AML-193 (cell line): ENCODE measurements around the gene ANO9.
A peak's percentile ranks its signal among the peaks of the same experiment; 100 is the strongest.
"Not testable (repeated sequence)": the region's sequence is repeated elsewhere in the genome, so short reads cannot be mapped to it uniquely, and the experiment has no call there.

ENCODE experiments used
- DNase-seq, 2 experiments: peaks; one replicate each; lab custom pipeline; 2025; lab: John Stamatoyannopoulos, UW

The ANO9 gene

DNA sequence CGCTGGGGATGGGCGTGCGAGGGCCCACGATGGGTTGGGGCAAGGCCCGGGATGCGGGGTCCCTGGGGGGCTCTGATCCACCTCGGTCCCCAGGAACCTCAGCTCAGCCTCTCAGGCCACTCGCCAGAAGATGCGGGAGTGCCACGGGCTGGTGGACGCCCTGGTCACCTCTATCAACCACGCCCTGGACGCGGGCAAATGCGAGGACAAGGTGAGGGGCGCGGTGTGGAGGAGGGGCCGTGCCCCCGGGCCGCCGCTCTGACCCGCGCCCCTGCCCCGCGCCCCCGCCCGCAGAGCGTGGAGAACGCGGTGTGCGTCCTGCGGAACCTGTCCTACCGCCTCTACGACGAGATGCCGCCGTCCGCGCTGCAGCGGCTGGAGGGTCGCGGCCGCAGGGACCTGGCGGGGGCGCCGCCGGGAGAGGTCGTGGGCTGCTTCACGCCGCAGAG, 41.5 kb downstream of the ANO9 start:
- DNase-seq: no peak

DNA sequence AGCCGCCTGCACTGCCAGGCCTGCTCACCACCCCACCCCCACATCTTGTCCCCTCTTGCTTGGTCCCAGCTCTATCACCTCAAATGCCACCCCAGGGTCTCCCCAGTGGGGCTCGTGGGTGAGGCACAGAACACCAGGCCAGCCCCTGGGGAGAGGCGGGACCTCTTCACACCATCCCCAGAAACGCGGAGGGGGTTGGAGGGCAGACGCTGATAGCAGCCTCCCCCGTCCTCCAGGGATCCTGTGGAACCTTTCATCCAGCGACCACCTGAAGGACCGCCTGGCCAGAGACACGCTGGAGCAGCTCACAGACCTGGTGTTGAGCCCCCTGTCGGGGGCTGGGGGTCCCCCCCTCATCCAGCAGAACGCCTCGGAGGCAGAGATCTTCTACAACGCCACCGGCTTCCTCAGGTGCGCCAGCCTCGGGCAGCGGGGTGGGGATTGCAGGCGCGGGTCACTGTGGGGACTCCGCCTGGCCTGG, 42.0 kb downstream of the ANO9 start:
- DNase-seq: no peak

DNA sequence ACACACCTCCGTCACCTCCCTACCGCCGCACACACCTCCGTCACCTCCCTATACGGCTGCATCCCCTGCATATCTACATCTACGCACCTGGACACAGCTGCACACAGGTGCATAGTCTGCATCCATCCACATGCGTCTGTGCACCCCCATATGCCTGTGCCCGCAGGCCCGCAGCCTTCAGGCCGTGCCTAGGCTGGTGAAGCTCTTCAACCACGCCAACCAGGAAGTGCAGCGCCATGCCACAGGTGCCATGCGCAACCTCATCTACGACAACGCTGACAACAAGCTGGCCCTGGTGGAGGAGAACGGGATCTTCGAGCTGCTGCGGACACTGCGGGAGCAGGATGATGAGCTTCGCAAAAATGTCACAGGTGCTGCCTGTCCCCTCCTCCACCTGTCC, 43.0 kb downstream of the ANO9 start:
- DNase-seq: peak in 1 of 2 experiments; percentile 8

DNA sequence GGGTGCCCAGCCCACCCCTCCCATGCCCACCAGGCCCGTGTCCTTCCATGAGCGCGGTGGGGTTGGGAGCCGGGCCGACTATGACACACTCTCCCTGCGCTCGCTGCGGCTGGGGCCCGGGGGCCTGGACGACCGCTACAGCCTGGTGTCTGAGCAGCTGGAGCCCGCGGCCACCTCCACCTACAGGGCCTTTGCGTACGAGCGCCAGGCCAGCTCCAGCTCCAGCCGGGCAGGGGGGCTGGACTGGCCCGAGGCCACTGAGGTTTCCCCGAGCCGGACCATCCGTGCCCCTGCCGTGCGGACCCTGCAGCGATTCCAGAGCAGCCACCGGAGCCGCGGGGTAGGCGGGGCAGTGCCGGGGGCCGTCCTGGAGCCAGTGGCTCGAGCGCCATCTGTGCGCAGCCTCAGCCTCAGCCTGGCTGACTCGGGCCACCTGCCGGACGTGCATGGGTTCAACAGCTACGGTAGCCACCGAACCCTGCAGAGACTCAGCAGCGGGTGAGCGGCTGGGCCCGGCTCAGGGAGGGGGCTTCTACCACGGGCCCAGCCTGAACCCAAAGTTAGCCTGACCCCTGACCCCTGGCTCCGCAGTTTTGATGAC, 44.8 kb downstream of the ANO9 start:
- peak; percentile 53 to 69 for DNase-seq

DNA sequence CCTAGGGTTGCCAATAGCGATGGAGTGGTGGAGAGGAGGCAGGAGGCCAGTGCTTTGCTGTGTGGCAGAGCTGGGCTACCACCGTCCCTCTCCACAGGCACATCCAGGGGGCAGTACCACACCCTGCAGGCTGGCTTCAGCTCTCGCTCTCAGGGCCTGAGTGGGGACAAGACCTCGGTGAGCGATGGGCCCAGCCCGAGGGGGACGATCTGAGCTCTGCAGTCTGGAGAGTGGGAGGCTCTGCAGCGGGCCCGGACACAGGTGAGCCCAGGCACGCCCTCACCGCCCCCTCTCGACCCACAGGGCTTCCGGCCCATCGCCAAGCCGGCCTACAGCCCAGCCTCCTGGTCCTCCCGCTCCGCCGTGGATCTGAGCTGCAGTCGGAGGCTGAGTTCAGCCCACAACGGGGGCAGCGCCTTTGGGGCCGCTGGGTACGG, 45.3 kb downstream of the ANO9 start:
- peak; percentile 18 to 49 for DNase-seq

DNA sequence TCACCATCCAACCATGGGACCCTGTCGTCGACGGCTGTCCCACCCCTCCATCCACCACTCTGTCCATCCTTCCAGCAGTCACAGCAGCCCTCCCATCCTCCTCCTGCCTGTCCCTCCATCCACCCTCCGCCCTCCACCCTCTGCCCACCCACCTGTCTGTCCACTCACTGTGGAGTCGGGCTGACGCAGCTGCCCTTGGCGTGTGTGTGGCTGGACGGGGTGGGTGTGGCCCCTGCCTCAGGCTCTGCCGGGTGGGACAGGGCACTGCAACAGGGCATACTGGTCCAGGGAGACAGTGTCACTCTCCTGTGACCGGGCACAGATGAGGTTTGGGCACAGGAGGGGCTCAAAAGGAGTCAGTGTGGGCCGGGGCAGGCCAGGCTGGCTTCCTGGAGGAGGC, 45.9 kb downstream of the ANO9 start:
- DNase-seq: no peak

DNA sequence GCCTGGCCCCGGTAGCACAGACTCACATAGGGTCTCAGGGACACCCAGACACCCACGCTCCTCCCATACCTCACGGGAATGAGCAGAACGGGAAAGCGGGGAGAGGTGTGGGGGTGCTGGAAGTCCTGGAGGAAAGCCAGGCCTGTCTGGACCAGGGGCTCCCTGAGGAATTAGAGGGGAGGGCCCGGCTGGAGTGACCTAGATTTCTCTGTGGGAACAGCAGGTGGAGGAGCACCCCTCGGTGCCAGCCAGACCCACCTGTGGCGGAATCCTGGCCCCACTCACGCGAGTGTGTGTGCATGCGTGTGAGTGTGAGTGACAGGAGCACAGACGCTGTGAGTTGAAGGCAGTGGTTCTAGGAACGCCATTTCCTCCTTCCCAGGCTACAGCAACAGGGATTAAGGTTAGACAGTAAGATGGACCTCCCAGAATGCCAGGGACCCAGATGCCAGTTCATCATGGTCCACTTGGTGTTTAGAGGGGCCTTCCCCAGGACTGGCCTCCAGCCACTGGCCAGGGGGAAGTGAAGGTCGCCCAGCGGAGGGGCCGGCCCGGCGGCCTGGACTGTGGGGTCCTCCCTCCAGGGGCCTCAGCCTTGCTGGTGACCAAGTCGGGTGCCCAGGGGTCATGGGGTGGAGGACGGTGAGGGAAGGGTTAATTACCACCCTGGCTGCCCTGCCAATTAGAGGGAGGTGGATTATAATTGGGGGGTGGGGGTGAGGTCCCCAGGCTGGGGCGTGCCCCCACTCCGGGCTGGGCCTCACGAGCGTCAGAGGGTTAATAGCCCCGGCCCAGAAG, 46.8 kb downstream of the ANO9 start:
- DNase-seq: no peak

DNA sequence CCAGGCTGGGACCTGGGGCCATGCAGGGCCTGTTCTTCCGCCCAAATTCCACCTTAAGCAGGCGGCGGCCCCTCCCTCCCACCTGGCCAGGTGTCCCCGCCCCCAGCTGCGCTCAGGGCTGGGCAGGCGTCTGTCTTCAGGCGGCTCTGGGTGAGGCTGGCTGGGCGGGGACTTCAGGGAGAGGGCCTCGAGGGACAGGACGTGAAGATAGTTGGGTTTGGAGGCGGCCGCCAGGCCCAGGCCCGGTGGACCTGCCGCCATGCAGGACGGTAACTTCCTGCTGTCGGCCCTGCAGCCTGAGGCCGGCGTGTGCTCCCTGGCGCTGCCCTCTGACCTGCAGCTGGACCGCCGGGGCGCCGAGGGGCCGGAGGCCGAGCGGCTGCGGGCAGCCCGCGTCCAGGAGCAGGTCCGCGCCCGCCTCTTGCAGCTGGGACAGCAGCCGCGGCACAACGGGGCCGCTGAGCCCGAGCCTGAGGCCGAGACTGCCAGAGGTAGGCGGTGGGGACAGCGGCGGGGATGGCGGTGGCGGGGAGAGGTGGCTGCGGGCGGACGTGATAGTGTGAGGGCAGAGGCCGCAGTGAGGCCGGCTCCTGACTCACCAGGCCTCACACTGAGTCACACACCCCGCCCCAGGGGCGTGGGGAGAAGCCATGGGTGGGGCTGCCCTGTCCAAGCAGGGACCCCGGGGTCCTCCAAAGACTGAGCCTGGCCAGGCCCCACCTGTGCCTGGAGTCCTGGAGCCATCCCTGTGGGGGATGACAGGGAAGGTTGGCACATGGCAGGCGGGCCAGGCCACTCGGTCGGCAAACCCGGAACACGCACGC, 47.6 kb downstream of the ANO9 start, which contains the start of gene PKP3:
Gene PKP3, plus strand, starts transcription at position 176 of the 824 bp plus-strand sequence. Its CDS starts 84 bp downstream, at position 260.
- no peak for DNase-seq

DNA sequence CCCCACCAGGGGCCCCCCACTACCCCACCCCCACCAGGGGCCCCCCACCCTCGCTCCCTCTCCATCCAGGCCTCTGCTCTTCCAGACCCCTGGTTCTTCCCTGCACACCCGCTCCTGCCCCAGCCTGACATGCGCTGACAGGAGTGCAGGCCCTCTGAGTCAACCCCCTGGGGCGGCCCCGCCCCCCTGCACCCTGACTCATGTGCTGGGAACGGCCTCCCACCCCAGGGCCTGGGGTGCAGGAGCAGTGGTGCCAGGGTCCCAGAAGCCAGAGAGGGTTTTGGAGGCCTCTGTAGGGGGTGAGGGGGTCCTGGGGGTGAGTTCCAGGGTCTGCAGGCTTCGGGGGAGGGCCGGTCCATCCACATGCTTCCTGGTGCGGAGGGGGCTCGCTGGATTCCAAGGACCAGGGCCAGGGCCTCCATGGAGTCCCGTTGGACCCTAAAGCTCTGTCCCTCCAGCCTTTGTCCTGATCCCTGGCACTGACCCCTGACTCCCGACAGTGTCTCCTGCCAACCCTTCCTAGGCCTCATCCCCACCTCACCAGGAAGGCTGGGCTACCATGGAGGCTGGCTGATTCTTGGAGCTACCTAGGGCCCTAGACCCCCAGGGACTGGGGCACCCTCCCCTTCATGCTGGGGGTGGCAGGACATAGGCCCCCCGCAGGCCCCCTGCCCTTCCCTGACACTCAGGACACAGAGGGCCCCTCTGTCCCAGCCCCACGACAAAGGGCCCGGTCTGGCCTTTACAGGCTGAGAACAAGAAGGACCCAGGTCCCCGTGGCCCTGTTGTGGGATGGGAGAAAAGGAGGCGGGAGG, 48.4 kb downstream of the ANO9 start:
- DNase-seq: no peak

DNA sequence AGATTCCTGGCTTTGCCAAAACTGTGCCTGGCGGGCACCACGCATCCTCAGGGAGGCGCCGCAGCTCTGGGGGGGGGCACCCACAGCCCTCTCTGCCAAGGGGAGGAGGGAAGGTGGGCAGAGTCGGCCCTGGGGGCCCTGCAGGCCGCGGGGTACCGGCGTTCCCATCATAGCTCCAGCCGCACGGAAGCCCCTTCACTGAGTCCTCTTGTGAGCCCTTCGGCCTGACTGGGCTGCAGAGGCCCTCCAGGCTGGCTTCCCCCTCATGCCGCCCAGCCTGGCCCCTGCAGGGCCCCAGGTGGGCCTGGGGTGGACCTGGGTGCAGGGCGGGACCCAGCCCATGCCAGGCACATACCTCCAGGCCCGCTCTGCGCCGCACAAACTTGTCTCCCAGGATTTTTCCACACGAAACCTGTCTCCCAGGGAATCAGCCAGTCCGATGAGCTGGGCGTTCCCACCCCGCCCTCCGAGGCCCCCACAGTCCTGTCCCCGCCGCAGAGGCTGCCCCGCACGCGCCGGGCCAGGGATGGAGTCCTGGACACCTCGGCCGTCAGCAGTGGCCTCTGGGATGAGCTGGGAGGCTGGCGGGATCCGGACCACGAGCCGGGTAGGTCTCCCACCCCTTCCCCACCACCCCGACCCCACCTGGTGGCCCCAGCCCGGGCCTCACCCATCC, 49.6 kb downstream of the ANO9 start:
- no peak for DNase-seq

DNA sequence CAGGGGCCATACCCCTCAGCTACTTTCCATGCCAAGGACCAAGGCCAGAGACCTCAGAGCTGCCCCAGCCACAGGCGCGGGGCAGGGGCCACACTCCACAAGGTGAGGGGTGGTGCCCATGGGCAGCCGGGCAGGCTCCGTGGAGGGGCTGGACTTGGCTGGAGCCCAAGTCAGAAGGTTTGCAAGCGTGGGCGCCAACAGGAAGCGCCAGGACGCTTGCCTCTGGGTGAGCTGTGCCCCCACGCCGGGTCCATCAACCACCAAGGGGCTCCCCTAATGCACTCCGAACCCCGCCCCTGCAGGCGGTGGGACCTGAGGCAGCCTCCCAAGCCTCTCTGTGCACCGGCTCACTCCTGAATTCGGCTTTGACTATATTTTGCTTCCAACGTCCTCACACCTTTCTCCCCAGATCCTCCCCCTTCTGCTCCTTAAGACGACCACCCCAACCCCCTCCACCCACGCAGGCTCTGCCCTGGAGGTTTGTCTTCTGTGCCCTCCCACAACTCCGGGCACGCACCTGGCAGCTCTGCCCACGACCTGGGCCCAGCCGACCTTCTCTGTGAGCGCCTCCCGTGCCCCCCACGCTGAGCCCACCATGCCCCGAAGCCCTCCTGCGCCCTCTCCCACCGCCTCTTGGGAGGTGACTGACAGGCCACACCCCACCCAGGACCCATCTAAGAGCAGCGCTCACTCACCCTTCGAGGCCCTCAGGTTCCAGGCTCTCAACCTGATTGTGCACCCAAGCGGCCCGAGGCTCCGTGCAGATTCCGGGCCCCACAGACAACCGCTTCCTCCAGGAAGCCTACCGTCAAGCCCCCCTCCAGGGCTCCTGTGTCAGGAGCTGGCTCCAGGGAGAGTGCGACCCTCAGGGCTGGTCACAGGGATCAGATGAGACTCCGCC, 50.4 kb downstream of the ANO9 start:
- no peak for DNase-seq

DNA sequence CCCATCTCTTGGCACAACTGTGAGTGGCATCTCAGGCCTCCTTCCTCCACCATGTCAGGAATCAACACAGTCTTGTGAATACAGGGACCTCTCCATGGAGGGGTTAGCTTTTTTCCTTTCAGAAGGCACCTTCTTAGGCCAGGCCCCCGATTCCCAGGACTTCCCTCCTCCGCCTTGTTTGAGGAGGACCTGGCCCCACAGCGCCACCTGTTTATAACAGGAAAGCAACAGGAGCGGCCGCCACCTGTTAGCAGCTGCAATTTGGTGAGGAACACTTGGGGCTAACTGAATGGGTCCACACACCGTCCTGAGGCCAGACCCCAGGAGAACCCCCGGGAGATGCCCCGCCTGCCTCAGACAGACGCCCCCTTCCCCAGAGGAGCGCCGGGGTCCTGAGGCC, 51.6 kb downstream of the ANO9 start:
- no peak for DNase-seq

DNA sequence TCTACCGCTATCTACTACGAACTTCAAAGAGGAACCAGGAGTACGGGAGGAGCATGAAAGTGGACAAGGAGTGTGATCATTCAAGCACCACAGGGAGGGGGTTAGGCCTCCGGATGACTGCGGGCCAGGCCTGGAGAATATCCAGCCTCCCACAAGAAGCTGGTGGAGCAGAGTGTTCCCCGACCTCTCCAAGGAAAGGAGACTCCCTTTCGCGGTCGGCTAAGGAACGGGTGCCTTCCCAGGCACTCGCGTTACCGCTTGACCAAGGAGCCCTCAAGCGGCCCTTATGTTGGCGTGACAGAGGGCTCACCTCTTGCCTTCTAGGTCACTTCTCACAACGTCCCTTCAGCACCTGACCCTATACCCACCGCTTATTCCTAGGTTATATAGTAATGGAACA, 52.4 kb downstream of the ANO9 start:
- DNase-seq: not testable (repeated sequence)

DNA sequence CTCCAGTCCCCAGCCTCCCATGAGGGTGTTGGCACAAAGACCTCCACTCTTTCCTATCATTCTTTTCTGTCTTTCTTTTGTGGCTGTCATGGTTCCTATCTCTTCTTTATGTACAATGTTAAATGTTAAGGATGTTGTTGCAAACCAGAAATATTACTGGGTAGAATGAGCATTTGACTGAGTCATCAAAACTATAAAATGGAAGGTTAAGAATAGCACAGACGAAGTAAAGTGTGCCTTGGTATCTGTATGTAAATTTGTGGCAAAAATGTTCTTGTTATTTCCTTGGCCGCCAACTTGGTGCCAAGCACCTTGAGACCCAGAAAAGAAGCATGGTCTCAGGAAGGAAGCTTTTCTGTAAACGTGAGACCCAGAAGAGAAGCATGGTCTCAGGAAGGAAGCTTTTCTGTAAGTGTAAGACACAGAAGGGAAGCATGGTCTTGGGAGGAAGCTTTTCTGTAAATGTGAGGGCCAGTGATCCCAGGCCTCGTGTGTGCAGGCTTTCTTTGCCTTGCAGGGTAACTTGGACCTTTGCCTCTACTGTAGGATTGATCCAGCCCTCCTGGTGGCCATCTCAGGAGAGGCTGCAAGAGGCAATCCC, 54.5 kb downstream of the ANO9 start:
- DNase-seq: no peak

DNA sequence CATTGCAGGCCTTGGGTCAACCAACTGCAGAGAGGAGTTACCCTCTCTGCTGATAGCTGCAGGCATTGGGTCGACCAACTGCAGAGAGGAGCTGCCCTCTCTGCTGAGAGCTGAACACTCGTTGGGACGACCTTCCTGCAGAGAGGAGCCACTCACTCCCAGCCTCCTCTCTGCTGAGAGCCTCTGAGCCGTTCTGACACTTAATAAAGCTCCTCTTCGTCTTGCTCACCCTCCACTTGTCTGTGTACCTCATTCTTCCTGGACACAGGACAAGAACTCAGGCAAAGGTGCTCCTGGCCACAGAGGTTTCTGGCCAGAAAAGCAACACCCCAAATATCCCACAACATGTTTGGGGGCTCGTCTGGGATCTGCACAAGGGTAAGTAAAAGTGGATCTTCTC, 55.3 kb downstream of the ANO9 start:
- no peak for DNase-seq

DNA sequence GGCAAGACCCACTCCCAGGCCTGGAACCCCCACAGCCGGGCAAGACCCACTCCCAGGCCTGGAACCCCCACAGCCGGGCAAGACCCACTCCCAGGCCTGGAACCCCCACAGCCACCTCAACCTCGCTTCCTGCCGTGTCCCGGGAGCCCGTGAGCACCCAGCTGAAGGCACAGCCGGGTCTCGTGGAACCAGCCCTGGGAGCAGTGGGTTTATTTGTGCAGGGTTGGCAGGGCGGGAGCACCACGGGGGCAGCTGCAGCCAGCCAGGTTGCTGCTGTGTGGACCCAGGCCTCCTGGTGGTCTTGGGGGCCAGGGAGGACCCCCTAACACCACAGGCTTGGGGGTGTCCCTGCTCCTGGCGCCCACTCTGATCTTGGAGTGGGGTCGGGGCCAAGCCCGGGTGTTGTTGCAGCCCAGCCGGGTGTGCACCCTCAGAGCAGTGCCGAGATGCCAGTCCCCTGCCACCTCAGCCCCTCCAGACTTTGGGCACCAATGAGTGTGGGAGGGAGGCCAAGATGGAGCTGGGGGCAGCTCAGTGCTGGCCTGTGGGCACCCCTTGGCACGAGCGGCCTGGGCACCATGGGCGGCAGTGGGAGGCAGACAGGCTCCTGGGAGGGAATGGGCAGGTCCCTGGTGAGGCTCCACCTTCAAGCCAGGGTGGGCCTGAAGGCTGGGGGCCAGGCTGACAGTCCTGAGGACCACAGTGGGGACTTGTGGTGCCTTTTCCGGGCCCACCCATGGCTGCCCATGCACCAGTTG, 56.0 kb downstream of the ANO9 start:
- DNase-seq: no peak

DNA sequence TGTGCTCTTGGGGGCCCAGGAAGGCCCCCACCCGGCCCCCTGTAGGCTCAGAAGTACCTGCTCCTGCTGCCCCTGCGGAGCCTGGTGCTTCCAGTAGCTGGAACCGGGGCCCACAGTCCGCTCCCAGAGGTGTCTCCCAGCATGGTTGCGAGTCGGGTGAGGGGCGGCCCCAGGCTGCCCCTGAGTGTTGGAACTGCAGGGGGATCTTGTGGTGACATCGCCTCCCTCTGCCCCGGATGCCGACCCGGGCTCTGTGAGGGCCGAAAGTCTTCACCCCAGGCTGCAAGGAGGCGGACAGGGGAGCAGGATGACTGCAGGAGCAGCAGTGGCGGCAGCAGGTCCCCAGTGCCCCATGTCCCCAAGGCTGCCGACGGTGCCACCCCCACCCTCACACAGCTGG, 57.3 kb downstream of the ANO9 start:
- DNase-seq: no peak

DNA sequence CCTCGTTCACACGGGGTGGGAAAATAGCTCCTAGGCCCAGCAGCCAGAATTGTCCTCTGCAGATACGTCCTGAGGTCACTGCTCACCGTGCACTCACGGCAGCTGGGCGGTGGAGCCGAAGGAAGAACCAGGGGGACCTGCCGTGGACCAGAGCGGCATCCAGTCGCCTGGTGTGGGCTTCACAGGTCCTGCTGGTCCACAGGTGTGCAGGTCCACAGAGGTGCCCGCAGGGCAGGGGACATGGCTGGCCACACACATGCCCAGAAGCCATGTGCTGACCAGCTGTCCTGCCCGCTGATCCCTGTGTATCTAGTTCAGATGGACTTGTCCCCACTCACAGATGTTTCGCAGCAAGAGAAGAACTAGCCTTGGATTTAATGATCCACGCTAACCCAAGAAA, 58.4 kb downstream of the ANO9 start:
- DNase-seq: no peak
